A673 (cell line): ENCODE measurements around the gene STK38L. TPM values are rescaled to one million over a fixed set of nuclear protein-coding genes. Genes with fewer than 3 reads are reported as not detected.

Experiments
- BruUV-seq: library from RNA; stranded (reverse); fragments of 400-500 nt; replicated peaks from 2 replicates; lab custom pipeline; 2021; lab: Mats Ljungman, UMichigan
- CTCF ChIA-PET: fragments of 300-600 bp; sonication (Branson Sonifier 250); formaldehyde crosslinking; loops from one replicate; lab custom pipeline; 2022; ENCODE audit warnings: antibody characterized with exemption; lab: Charles Lee
- POLR2A ChIA-PET: fragments of 300-600 bp; sonication (Branson Sonifier 250); formaldehyde crosslinking; loops from one replicate; lab custom pipeline; 2022; ENCODE audit warnings: antibody characterized with exemption; ENCODE audit not compliant: low non-redundant PET; lab: Charles Lee
- DNase-seq: peaks from one replicate; pipeline ENCODE4 v3.0.0-alpha.2; 2015; ENCODE audit warnings: low spot score
- H3K27ac ChIP-seq: fragments of 200-600 bp; sonication (generic); 2 replicates; pipeline ENCODE4 v1.5.1; 2016; ENCODE audit warnings: mixed run types, low read depth, mild to moderate bottlenecking, mixed read lengths, antibody characterized with exemption, low read length; ENCODE audit not compliant: poor library complexity, severe bottlenecking
- H3K27me3 ChIP-seq: fragments of 200-600 bp; sonication (generic); replicated peaks from 2 replicates; pipeline ENCODE4 v1.6.1; 2017; ENCODE audit warnings: mixed run types, low read depth, mild to moderate bottlenecking, mixed read lengths, antibody characterized with exemption, low read length; ENCODE audit not compliant: insufficient read depth, poor library complexity
- H3K36me3 ChIP-seq: fragments of 200-600 bp; sonication (generic); 2 replicates; pipeline ENCODE4 v1.6.1; 2016; ENCODE audit warnings: mixed run types, mild to moderate bottlenecking, mixed read lengths, antibody characterized with exemption, low read length; ENCODE audit not compliant: insufficient read depth, poor library complexity, severe bottlenecking
- H3K4me1 ChIP-seq: fragments of 200-600 bp; sonication (generic); 2 replicates; pipeline ENCODE4 v1.6.1; 2017; ENCODE audit warnings: mixed run types, mild to moderate bottlenecking, mixed read lengths, antibody characterized with exemption, low read length; ENCODE audit not compliant: insufficient read depth, poor library complexity, severe bottlenecking
- H3K4me3 ChIP-seq: fragments of 200-600 bp; sonication (generic); 2 replicates; pipeline ENCODE4 v1.5.1; 2016; ENCODE audit warnings: low read depth, mixed run types, mild to moderate bottlenecking, mixed read lengths, low read length; ENCODE audit not compliant: poor library complexity, severe bottlenecking
- H3K9me3 ChIP-seq: fragments of 200-600 bp; sonication (generic); 2 replicates; pipeline ENCODE4 v1.6.1; 2016; ENCODE audit warnings: mixed run types, low read depth, mild to moderate bottlenecking, mixed read lengths, antibody characterized with exemption, low read length; ENCODE audit not compliant: poor library complexity, severe bottlenecking
- EZH2 ChIP-seq: fragments of 200-600 bp; sonication (generic); IDR thresholded peaks from 2 replicates; pipeline ENCODE4 v1.6.1; 2017; ENCODE audit warnings: borderline replicate concordance, low read depth, mild to moderate bottlenecking, mixed read lengths, antibody characterized with exemption, low read length; ENCODE audit not compliant: poor library complexity, severe bottlenecking
- intact Hi-C: fragments of 100-400 bp; cut with micrococcal nuclease; formaldehyde crosslinking; loops from one replicate; pipeline ENCODE4 v1.10.0; 2022; ENCODE audit not compliant: unreplicated experiment
- total RNA-seq: library from RNA; stranded (reverse); gene quantifications from 2 replicates; pipeline ENCODE4 v1.2.3, GENCODE V29; 2021
- TF ChIP-seq, protein P1 (sequence below): fragments of 300-800, 200-600 bp; sonication (generic); conservative IDR thresholded peaks from 2 replicates; pipeline ENCODE4 v1.5.1; 2017; ENCODE audit warnings: low read depth, mild to moderate bottlenecking, antibody characterized with exemption, low read length, moderate library complexity, mixed read lengths

Gene STK38L
- total RNA-seq, 1 experiment from 2014 or later = 21.0 TPM

GRCh38 chr12:27296674-27297073 is 52.6 kb downstream of the STK38L start:
- Histone ChIP-seq H3K4me1 (no peaks in the 10 kb centered on the region), H3K4me3 (no peak overlapping the region), H3K27me3 (no peaks in the 10 kb centered on the region), H3K9me3 (no peaks in the 10 kb centered on the region), H3K36me3 (no peaks in the 10 kb centered on the region), H3K27ac (no peak overlapping the region)
- POLR2A ChIA-PET = no interaction called here
- intact Hi-C loops = no loop called here
- no TSS peak for BruUV-seq
- CTCF ChIA-PET = no interaction called here
- no peak for DNase-seq
- TF ChIP-seq, protein P1, sequence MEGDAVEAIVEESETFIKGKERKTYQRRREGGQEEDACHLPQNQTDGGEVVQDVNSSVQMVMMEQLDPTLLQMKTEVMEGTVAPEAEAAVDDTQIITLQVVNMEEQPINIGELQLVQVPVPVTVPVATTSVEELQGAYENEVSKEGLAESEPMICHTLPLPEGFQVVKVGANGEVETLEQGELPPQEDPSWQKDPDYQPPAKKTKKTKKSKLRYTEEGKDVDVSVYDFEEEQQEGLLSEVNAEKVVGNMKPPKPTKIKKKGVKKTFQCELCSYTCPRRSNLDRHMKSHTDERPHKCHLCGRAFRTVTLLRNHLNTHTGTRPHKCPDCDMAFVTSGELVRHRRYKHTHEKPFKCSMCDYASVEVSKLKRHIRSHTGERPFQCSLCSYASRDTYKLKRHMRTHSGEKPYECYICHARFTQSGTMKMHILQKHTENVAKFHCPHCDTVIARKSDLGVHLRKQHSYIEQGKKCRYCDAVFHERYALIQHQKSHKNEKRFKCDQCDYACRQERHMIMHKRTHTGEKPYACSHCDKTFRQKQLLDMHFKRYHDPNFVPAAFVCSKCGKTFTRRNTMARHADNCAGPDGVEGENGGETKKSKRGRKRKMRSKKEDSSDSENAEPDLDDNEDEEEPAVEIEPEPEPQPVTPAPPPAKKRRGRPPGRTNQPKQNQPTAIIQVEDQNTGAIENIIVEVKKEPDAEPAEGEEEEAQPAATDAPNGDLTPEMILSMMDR = no peak
- TF ChIP-seq EZH2 = no peak

DNA sequence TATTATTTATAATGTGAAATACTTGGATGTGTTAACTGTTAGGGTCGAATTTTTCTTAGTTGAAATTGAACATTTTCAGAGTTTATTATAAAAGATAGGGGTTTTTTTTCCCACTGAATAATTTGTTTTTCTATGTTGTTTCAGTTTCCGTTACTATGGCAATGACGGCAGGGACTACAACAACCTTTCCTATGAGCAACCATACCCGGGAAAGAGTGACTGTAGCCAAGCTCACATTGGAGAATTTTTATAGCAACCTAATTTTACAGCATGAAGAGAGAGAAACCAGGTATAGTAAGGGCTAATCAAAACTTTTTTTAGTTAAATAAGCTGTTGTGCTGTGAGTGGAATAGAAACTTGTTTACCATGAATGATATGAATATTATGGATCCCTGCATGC is 53.5 kb downstream of the STK38L start:
- Histone ChIP-seq H3K27me3 (no peaks in the 10 kb centered on the region), H3K36me3 (no peaks in the 10 kb centered on the region), H3K4me3 (no peak overlapping the region), H3K9me3 (no peaks in the 10 kb centered on the region), H3K27ac (no peak overlapping the region), H3K4me1 (no peaks in the 10 kb centered on the region)
- ChIA-PET POLR2A (no interaction called here), CTCF (no interaction called here)
- intact Hi-C loops = no loop called here
- DNase-seq = no peak
- TF ChIP-seq EZH2 = no peak
- TF ChIP-seq, protein P1 = no peak
- no TSS peak for BruUV-seq

DNA sequence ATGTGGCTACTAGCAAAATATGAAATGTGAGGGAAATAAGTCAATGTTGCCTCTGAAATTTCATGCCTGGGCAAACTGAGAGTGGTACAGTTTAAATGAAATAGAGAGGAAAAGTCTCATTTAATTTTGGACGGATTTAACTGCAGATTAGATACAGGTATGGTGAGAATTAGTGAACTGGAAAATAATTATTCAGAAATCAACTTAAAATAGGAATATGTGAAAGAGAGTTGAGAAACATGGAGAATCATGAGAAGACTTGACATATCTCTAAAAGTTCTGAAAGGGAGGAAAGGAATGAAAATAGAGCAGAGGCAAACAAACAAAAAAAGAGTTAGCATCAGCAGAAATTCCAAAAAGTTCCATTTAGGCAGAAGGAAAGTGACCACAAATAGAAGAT is 55.0 kb downstream of the STK38L start:
- DNase-seq = no peak
- TF ChIP-seq, protein P1 = no peak
- TF ChIP-seq EZH2 = no peak
- no TSS peak for BruUV-seq
- Histone ChIP-seq H3K9me3 (no peaks in the 10 kb centered on the region), H3K4me3 (no peak overlapping the region), H3K4me1 (no peaks in the 10 kb centered on the region), H3K27ac (no peak overlapping the region), H3K27me3 (no peaks in the 10 kb centered on the region), H3K36me3 (no peaks in the 10 kb centered on the region)
- intact Hi-C loops = no loop called here
- ChIA-PET POLR2A (no interaction called here), CTCF (no interaction called here)
